Activated CD8-positive, alpha-beta T cell treated with anti-CD3 and anti-CD28 coated beads for 36 hours (primary cell): ENCODE results near the gene CHRM5. TPM values are rescaled to one million over a fixed set of nuclear protein-coding genes. Genes with fewer than 3 reads are reported as not detected.

ENCODE experiments used
- ATAC-seq: fragments of 200-7000 bp; cut with Tn5 transposase; one replicate; pipeline ENCODE4 v1.10.0; 2021; ENCODE audit warnings: mild to moderate bottlenecking, moderate library complexity
- CTCF ChIA-PET: fragments of 350-600 bp; sonication (Branson Sonifier 250); formaldehyde crosslinking; loops from one replicate; lab custom pipeline; 2021; ENCODE audit warnings: antibody characterized with exemption; lab: Charles Lee
- POLR2A ChIA-PET: fragments of 350-600 bp; sonication (Branson Sonifier 250); formaldehyde crosslinking; loops from one replicate; lab custom pipeline; 2021; ENCODE audit warnings: antibody characterized with exemption; lab: Charles Lee
- DNase-seq: peaks from one replicate; pipeline ENCODE4 v3.0.0-alpha.2; 2020
- H3K27ac Mint-ChIP-seq: one replicate; pipeline ENCODE4 v1.8.0; 2021; ENCODE audit warnings: mild to moderate bottlenecking, mixed read lengths
- H3K27me3 Mint-ChIP-seq: one replicate; pipeline ENCODE4 v1.8.0; 2021; ENCODE audit warnings: mixed read lengths
- H3K36me3 Mint-ChIP-seq: one replicate; pipeline ENCODE4 v1.8.0; 2021; ENCODE audit warnings: low read depth, mixed read lengths
- H3K4me1 Mint-ChIP-seq: one replicate; pipeline ENCODE4 v1.8.0; 2021; ENCODE audit warnings: low read depth, mixed read lengths
- H3K4me3 Mint-ChIP-seq: one replicate; pipeline ENCODE4 v1.8.0; 2021; ENCODE audit warnings: mild to moderate bottlenecking, moderate library complexity, mixed read lengths
- H3K9me3 Mint-ChIP-seq: one replicate; pipeline ENCODE4 v1.8.0; 2021; ENCODE audit warnings: mixed read lengths
- CTCF ChIP-seq: fragments of 200-600 bp; IDR thresholded peaks from one replicate; pipeline ENCODE4 v1.8.0; 2022; ENCODE audit warnings: antibody characterized with exemption, mild to moderate bottlenecking
- intact Hi-C: fragments of 100-400 bp; cut with micrococcal nuclease; formaldehyde crosslinking; loops from one replicate; pipeline ENCODE4 v1.10.0; 2022
- total RNA-seq, 2 experiments: library from RNA; stranded (reverse); gene quantifications; one replicate each; pipeline ENCODE4 v1.2.3, GENCODE V29; 2021

CHRM5 gene
- total RNA-seq, 2 experiments from 2014 or later: not detected

GRCh38 chr15:33968821-33969220, 524 bp downstream of the CHRM5 start:
- Mint-ChIP-seq H3K9me3 (no peaks in the 10 kb centered on the region), H3K4me3 (no peak overlapping the region), H3K27ac (no peak overlapping the region), H3K36me3 (no peaks in the 10 kb centered on the region), H3K27me3 (no peaks in the 10 kb centered on the region), H3K4me1 (no peaks in the 10 kb centered on the region)
- CTCF ChIA-PET: interaction anchor here (0.8 to 1.1 kb wide), 3 partner anchors 85 to 235 kb away, joined by 3 read pairs; no protein-coding TSS in a partner anchor
- DNase-seq: no peak
- no peak for TF ChIP-seq CTCF
- ATAC-seq: no peak
- intact Hi-C loops: loop anchor here (10.0 kb wide), 1 partner anchor 234 kb away; no protein-coding TSS in a partner anchor
- POLR2A ChIA-PET: no interaction called here

- no peak overlapping the region for H3K4me3 Mint-ChIP-seq
- no peak for DNase-seq
- no peaks in the 10 kb centered on the region for H3K4me1 Mint-ChIP-seq
- H3K36me3 Mint-ChIP-seq: no peaks in the 10 kb centered on the region
- TF ChIP-seq CTCF: no peak
- ChIA-PET CTCF (interaction anchor here (1.7 kb wide), 1 partner anchor 234 kb away, joined by 7 read pairs; no protein-coding TSS in a partner anchor), POLR2A (no interaction called here)
- intact Hi-C loops: no loop called here
- H3K27ac Mint-ChIP-seq: no peak overlapping the region
- ATAC-seq: no peak
- no peaks in the 10 kb centered on the region for H3K9me3 Mint-ChIP-seq
- no peaks in the 10 kb centered on the region for H3K27me3 Mint-ChIP-seq
These were observed 3.5 kb downstream of the CHRM5 start for GRCh38 chr15:33971811-33972210.

- POLR2A ChIA-PET: no interaction called here
- CTCF ChIA-PET: no interaction called here
- no peak overlapping the region for H3K4me3 Mint-ChIP-seq
These were observed 6.8 kb downstream of the CHRM5 start for GRCh38 chr15:33975022-33975565.

GRCh38 chr15:33980159-33980558, 11.9 kb downstream of the CHRM5 start:
- Mint-ChIP-seq H3K9me3 (no peaks in the 10 kb centered on the region), H3K4me3 (no peak overlapping the region), H3K4me1 (no peaks in the 10 kb centered on the region), H3K27ac (no peak overlapping the region), H3K36me3 (no peaks in the 10 kb centered on the region), H3K27me3 (no peaks in the 10 kb centered on the region)
- DNase-seq (no peak), ATAC-seq (no peak)
- ChIA-PET POLR2A (no interaction called here), CTCF (no interaction called here)
- intact Hi-C loops: no loop called here
- TF ChIP-seq CTCF: no peak

More at GRCh38 chr15:33975022-33975565, 6.8 kb downstream of the CHRM5 start:
- Mint-ChIP-seq H3K9me3 (no peaks in the 10 kb centered on the region), H3K27me3 (no peaks in the 10 kb centered on the region), H3K27ac (no peak overlapping the region), H3K4me1 (no peaks in the 10 kb centered on the region), H3K36me3 (no peaks in the 10 kb centered on the region)
- no peak for DNase-seq
- TF ChIP-seq CTCF: no peak
- intact Hi-C loops: no loop called here
- ATAC-seq: no peak

- POLR2A ChIA-PET: no interaction called here
- H3K4me1 Mint-ChIP-seq: no peaks in the 10 kb centered on the region
- no peak overlapping the region for H3K27ac Mint-ChIP-seq
- H3K9me3 Mint-ChIP-seq: no peaks in the 10 kb centered on the region
- H3K27me3 Mint-ChIP-seq: no peaks in the 10 kb centered on the region
- CTCF ChIA-PET: no interaction called here
- H3K4me3 Mint-ChIP-seq: no peak overlapping the region
- TF ChIP-seq CTCF: no peak
- intact Hi-C loops: no loop called here
- DNase-seq (no peak), ATAC-seq (no peak)
- no peaks in the 10 kb centered on the region for H3K36me3 Mint-ChIP-seq
These were observed 14.2 kb downstream of the CHRM5 start for GRCh38 chr15:33982516-33982915.
